ENCODE measurements around the gene NME9.

- TF ChIP-seq CTCF (conservative IDR thresholded peaks at IDR 0.05 in 1 of 2, IDR thresholded peaks at IDR 0.05 in 1 of 2; ENCODE audit: low read depth in 1 of 2, low read length in 2 of 2) (no peak), EZH2 (IDR thresholded peaks at IDR 0.05; ENCODE audit: low read length, missing control alignments) (no peak)
Measured at GRCh38 chr3:138373087-138373735, 43.6 kb upstream of the NME9 start.
